OCI-LY3 (cell line): ENCODE measurements around the gene DEFB131A.
"Not testable (repeated sequence)": the region's sequence is repeated elsewhere in the genome, so short reads cannot be mapped to it uniquely, and the experiment has no call there.

Experiments used
- EZH2phosphoT487 ChIP-seq: fragments of 200-600 bp; shearing (Covaris generic); IDR thresholded peaks from 2 replicates; pipeline ENCODE4 v1.6.1; 2018; ENCODE audit warnings: antibody characterized with exemption, mixed run types, low read depth
- TF ChIP-seq, protein P1 (sequence below): fragments of 200-600, 300-600 bp; sonication (generic); IDR thresholded peaks from 2 replicates; pipeline ENCODE4 v1.5.1; 2014; ENCODE audit warnings: antibody characterized with exemption, low read length, low read depth

DNA sequence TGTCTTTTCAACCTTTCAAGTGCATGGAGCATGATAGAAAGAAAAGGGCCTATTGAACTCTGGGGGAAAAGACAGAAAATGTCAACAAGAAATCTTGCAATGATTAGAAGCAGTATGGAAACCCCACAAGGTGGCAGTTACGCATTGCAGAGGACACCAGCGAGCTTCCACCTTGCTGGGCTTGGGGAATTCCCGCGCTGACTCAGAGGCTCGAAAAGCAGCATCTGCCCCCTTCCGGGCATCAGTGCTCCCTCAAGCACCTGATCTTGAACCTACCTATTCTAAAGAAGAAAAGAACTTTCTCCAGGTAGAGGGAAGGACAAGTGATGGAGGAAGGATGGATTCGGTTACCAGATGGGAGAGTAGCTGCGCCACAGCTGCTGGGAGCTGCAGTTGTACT, 35.3 kb downstream of the DEFB131A start:
- TF ChIP-seq, protein P1, sequence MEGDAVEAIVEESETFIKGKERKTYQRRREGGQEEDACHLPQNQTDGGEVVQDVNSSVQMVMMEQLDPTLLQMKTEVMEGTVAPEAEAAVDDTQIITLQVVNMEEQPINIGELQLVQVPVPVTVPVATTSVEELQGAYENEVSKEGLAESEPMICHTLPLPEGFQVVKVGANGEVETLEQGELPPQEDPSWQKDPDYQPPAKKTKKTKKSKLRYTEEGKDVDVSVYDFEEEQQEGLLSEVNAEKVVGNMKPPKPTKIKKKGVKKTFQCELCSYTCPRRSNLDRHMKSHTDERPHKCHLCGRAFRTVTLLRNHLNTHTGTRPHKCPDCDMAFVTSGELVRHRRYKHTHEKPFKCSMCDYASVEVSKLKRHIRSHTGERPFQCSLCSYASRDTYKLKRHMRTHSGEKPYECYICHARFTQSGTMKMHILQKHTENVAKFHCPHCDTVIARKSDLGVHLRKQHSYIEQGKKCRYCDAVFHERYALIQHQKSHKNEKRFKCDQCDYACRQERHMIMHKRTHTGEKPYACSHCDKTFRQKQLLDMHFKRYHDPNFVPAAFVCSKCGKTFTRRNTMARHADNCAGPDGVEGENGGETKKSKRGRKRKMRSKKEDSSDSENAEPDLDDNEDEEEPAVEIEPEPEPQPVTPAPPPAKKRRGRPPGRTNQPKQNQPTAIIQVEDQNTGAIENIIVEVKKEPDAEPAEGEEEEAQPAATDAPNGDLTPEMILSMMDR, result not testable (repeated sequence)
- TF ChIP-seq EZH2phosphoT487, result not testable (repeated sequence)
